ENCODE measurements around the gene SVIL. TPM values are rescaled to one million over a fixed set of nuclear protein-coding genes. Genes with fewer than 3 reads are reported as not detected.

Gene SVIL
- total RNA-seq, 1 experiment from 2014 or later, result 15.3 TPM

GRCh38 chr10:29481906-29482440, 152.8 kb downstream of the SVIL start:
- Histone ChIP-seq H4K20me1 (ENCODE audit: control insufficient read depth, insufficient read depth, insufficient read length) (no peaks in the 10 kb centered on the region), H3K23ac (ENCODE audit: insufficient read length, low read depth, low read length) (no peak overlapping the region), H3K4ac (ENCODE audit: low read depth, low read length) (no peak overlapping the region), H3K4me2 (ENCODE audit: insufficient read depth, insufficient read length, low read length) (no peak overlapping the region), H4K5ac (ENCODE audit: insufficient read length, low read depth, low read length) (no peak overlapping the region), H4K8ac (replicated peaks; ENCODE audit: insufficient read length, low read depth, low read length) (no peak overlapping the region), H4K91ac (ENCODE audit: insufficient read length, low read depth, low read length) (no peak overlapping the region), H3K56ac (ENCODE audit: insufficient read length, low read depth, low read length) (no peak overlapping the region), H2BK120ac (ENCODE audit: low read depth, low read length, poor library complexity, severe bottlenecking) (no peak overlapping the region), H2AFZ (ENCODE audit: low read length) (no peak overlapping the region), H2BK15ac (ENCODE audit: low read depth, low read length) (no peak overlapping the region), H3K14ac (ENCODE audit: insufficient read depth, low read length) (no peak overlapping the region), H3K9me3 (ENCODE audit: control insufficient read depth, low read depth, low read length) (no peaks in the 10 kb centered on the region), H3K18ac (ENCODE audit: insufficient read length, low read depth, low read length) (no peak overlapping the region), H2AK5ac (ENCODE audit: insufficient read length, low read length) (no peak overlapping the region), H3K79me1 (ENCODE audit: insufficient read depth, low read depth, low read length, poor library complexity, severe bottlenecking) (no peaks in the 10 kb centered on the region), H3K9ac (ENCODE audit: extremely low read depth, insufficient read length, low read length) (no peak overlapping the region), H3T11ph (ENCODE audit: low read length) (no peak overlapping the region), H3K27ac (ENCODE audit: insufficient read length, low read depth, low read length) (no peak overlapping the region), H3K79me2 (ENCODE audit: insufficient read depth, low read length) (no peaks in the 10 kb centered on the region), H3K23me2 (ENCODE audit: insufficient read length, low read depth, low read length, poor library complexity, severe bottlenecking) (no peaks in the 10 kb centered on the region), H2BK12ac (ENCODE audit: insufficient read length, low read depth, low read length) (no peak overlapping the region), H2BK20ac (ENCODE audit: low read depth, low read length, poor library complexity, severe bottlenecking) (no peak overlapping the region), H3K4me1 (ENCODE audit: insufficient read depth, low read length) (peaks cover 3% of the 10 kb centered on the region; the same call in 1 of the 2 replicates), H3K27me3 (ENCODE audit: insufficient read depth, low read length) (no peaks in the 10 kb centered on the region), H2BK5ac (ENCODE audit: insufficient read length, low read length) (no peak overlapping the region)
- DNase-seq, result no peak
- Mint-ChIP-seq H3K9me3 (no peaks in the 10 kb centered on the region), H3K27ac (peak overlapping the region in 1 of 3 experiments; percentile 90; a peak in 1 of 7 replicates), H3K36me3 (ENCODE audit: insufficient read depth in 1 of 3, low read depth in 3 of 3) (peaks cover 1 to 31% (median 8%) of the 10 kb centered on the region in 3 experiments; a peak in 5 of 7 replicates), H3K4me1 (peaks cover 21 to 22% of the 10 kb centered on the region in 2 experiments), H3K4me3 (no peak overlapping the region), H3K27me3 (ENCODE audit: low read depth) (no peaks in the 10 kb centered on the region)
- no peak for TF ChIP-seq CTCF (conservative IDR thresholded peaks at IDR 0.05)
- no CpG with 5 or more reads among the region's 5 CpGs for WGBS (ENCODE audit: extremely low coverage, insufficient read length, low lambda C conversion rate)
